PFSK-1 (cell line): Measurements from ENCODE around the gene ZNF823. TPM values are rescaled to one million over a fixed set of nuclear protein-coding genes. Genes with fewer than 3 reads are reported as not detected.

Experiments used
- FOXP2 ChIP-seq: optimal IDR thresholded peaks from 2 replicates; pipeline ENCODE3; 2011; ENCODE audit warnings: borderline replicate concordance, control low read depth, inconsistent platforms; ENCODE audit not compliant: insufficient read depth; ENCODE audit errors: extremely low read length, extremely low read depth
- POLR2AphosphoS5 ChIP-seq: IDR thresholded peaks from 2 replicates; pipeline ENCODE4 v1.6.1; 2012; ENCODE audit warnings: low read depth, mild to moderate bottlenecking, control low read depth, low read length, moderate library complexity
- REST ChIP-seq, 2 experiments: IDR thresholded peaks; 2 replicates each; pipeline versions ENCODE4 v1.6.1 to v1.8.0; 2011 to 2012; ENCODE audit warnings: low read depth in 2 of 2, low read length in 2 of 2, control low read depth in 1 of 2, inconsistent platforms in 1 of 2, mild to moderate bottlenecking in 1 of 2, moderate library complexity in 1 of 2; ENCODE audit not compliant: insufficient read depth in 1 of 2
- SIN3A ChIP-seq: IDR thresholded peaks from 2 replicates; pipeline ENCODE4 v1.6.1; 2012; ENCODE audit warnings: mild to moderate bottlenecking, low read length, moderate library complexity, borderline replicate concordance; ENCODE audit not compliant: insufficient read depth
- TAF1 ChIP-seq: IDR thresholded peaks from 2 replicates; pipeline ENCODE4 v1.6.1; 2012; ENCODE audit warnings: low read length, control low read depth, borderline replicate concordance; ENCODE audit not compliant: insufficient read depth
- polyA plus RNA-seq: library from polyadenylated mRNA; unstranded; fragments of >200 nt; gene quantifications from one replicate; pipeline ENCODE4 v1.2.1, GENCODE V29; 2012; ENCODE audit warnings: low read depth, missing spikeins; ENCODE audit not compliant: insufficient read length

Gene ZNF823
- 1.2 TPM for polyA plus RNA-seq

- TF ChIP-seq REST (IDR thresholded peaks at IDR 0.05; ENCODE audit: insufficient read depth in 1 of 2, low read depth in 2 of 2, low read length in 2 of 2) (peak in 1 of 2 experiments; percentile 54; a peak in 1 of 4 replicates), FOXP2 (no peak), SIN3A (no peak), TAF1 (peak; percentile 72; the same call in 1 of the 2 replicates), POLR2AphosphoS5 (peak; percentile 70)
These were observed at the start of gene ZNF823 for GRCh38 chr19:11738746-11739620. Gene ZNF823, minus strand, starts transcription at chr19:11738946. Its CDS starts 127 bp downstream, at chr19:11738819.

GRCh38 chr19:11787536-11787935 lies 48.8 kb upstream of the ZNF823 start:
- TF ChIP-seq FOXP2 (no peak), REST (IDR thresholded peaks at IDR 0.05; ENCODE audit: insufficient read depth in 1 of 2, low read depth in 2 of 2, low read length in 2 of 2) (no peak), POLR2AphosphoS5 (no peak), SIN3A (no peak), TAF1 (no peak)

GRCh38 chr19:11784356-11784755 lies 45.6 kb upstream of the ZNF823 start:
- no peak for TF ChIP-seq REST (IDR thresholded peaks at IDR 0.05; ENCODE audit: insufficient read depth in 1 of 2, low read depth in 2 of 2, low read length in 2 of 2)

GRCh38 chr19:11783767-11784166 lies 45.0 kb upstream of the ZNF823 start:
- TF ChIP-seq SIN3A = no peak
- TF ChIP-seq FOXP2 = no peak
- TF ChIP-seq POLR2AphosphoS5 = no peak
- no peak for TF ChIP-seq TAF1
- no peak for TF ChIP-seq REST (IDR thresholded peaks at IDR 0.05; ENCODE audit: insufficient read depth in 1 of 2, low read depth in 2 of 2, low read length in 2 of 2)
